K562 (cell line): Measurements from ENCODE around the gene BASP1. TPM values are rescaled to one million over a fixed set of nuclear protein-coding genes. Genes with fewer than 3 reads are reported as not detected.

Experiments
- ATAC-seq: fragments of 200-7000 bp; cut with Tn5 transposase; 3 replicates; pipeline ENCODE4 v1.9.1; 2020; ENCODE audit warnings: moderate library complexity
- BruUV-seq: library from RNA; stranded (reverse); fragments of 400-500 nt; replicated peaks from 2 replicates; lab custom pipeline; 2021; lab: Mats Ljungman, UMichigan
- CTCF ChIA-PET: fragments of 300-600 bp; formaldehyde crosslinking; extraction: SDS; loops from one replicate; lab custom pipeline; 2021; ENCODE audit warnings: low intra/inter-chr PET ratio; lab: Yijun Ruan, JAX
- POLR2A ChIA-PET: fragments of 300-600, 350-650 bp; sonication (Branson Sonifier 250); formaldehyde crosslinking; extraction: SDS; loops from one replicate; lab custom pipeline; 2021; ENCODE audit warnings: antibody characterized with exemption, inconsistent platforms; lab: Yijun Ruan, JAX
- DNase-seq, 4 experiments: peaks; one replicate each; pipeline versions ENCODE4 v3.0.0 to v3.0.0-alpha.2; 2011 to 2018; ENCODE audit warnings: low spot score in 3 of 4, mixed read lengths in 3 of 4; ENCODE audit errors: extremely low read depth in 1 of 4
- FAIRE-seq: peaks from 2 replicates; lab custom pipeline; 2011; peaks lifted over from hg19 to GRCh38; lab: Jason Lieb, UNC
- H2AFZ ChIP-seq: 2 replicates; pipeline ENCODE4 v1.6.0; 2011; ENCODE audit warnings: low read depth, low read length, control low read depth, inconsistent platforms
- H3K27ac ChIP-seq: fragments of 200-600 bp; 3 replicates; pipeline ENCODE4 v1.8.0; 2011; ENCODE audit warnings: low read depth, mild to moderate bottlenecking, control low read depth, inconsistent platforms, low read length, moderate library complexity, mixed read lengths; ENCODE audit errors: extremely low read depth
- H3K27me3 ChIP-seq, 2 experiments: fragments of 300-600 bp in 1 of 2; 2 replicates in 1 of 2; 3 replicates in 1 of 2; pipeline versions ENCODE4 v1.6.0 to v1.8.0; 2011; ENCODE audit warnings: inconsistent platforms in 2 of 2, low read length in 2 of 2, mild to moderate bottlenecking in 1 of 2, mixed read lengths in 1 of 2, moderate library complexity in 1 of 2; ENCODE audit not compliant: control insufficient read depth in 2 of 2, insufficient read depth in 2 of 2
- H3K36me3 ChIP-seq: fragments of 300-600 bp; 3 replicates; pipeline ENCODE4 v1.8.0; 2011; ENCODE audit warnings: mild to moderate bottlenecking, low read length, inconsistent platforms; ENCODE audit not compliant: control insufficient read depth, insufficient read depth
- H3K4me1 ChIP-seq, 2 experiments: fragments of 200-600 bp in 1 of 2; replicated peaks in 1 of 2; 2 replicates in 1 of 2; 3 replicates in 1 of 2; pipeline versions ENCODE4 v1.5.1 to v1.8.0; 2011; ENCODE audit warnings: inconsistent platforms in 2 of 2, low read length in 2 of 2, mild to moderate bottlenecking in 1 of 2, mixed read lengths in 1 of 2, moderate library complexity in 1 of 2; ENCODE audit not compliant: control insufficient read depth in 2 of 2, insufficient read depth in 2 of 2
- H3K4me2 ChIP-seq: 2 replicates; pipeline ENCODE4 v1.6.1; 2011; ENCODE audit warnings: low read length, control low read depth, inconsistent platforms, mixed read lengths; ENCODE audit not compliant: insufficient read depth
- H3K4me3 ChIP-seq: fragments of 200-600 bp; sonication (generic), shearing (Covaris generic); 2 replicates; pipeline ENCODE4 v1.5.1; 2016; ENCODE audit warnings: control low read depth, inconsistent platforms
- H3K79me2 ChIP-seq: fragments of 200-600 bp; 3 replicates; pipeline ENCODE4 v1.8.0; 2011; ENCODE audit warnings: low read length, inconsistent platforms; ENCODE audit not compliant: control insufficient read depth, insufficient read depth
- H3K9ac ChIP-seq, 2 experiments: 2 replicates each; pipeline versions ENCODE4 v1.6.0 to v1.6.1; 2011; ENCODE audit warnings: low read depth in 2 of 2, low read length in 2 of 2, control low read depth in 1 of 2, inconsistent platforms in 1 of 2, mild to moderate bottlenecking in 1 of 2, mixed read lengths in 1 of 2; ENCODE audit not compliant: insufficient read depth in 1 of 2
- H3K9me1 ChIP-seq: one replicate; pipeline ENCODE4 v1.6.0; 2011; ENCODE audit warnings: inconsistent platforms, mild to moderate bottlenecking, low read length, moderate library complexity; ENCODE audit not compliant: control insufficient read depth, insufficient read depth
- H3K9me3 ChIP-seq: replicated peaks from 2 replicates; pipeline ENCODE4 v1.5.1; 2011; ENCODE audit warnings: low read depth, low read length, inconsistent platforms; ENCODE audit not compliant: control insufficient read depth, insufficient read depth
- H4K20me1 ChIP-seq: replicated peaks from 2 replicates; pipeline ENCODE4 v1.6.1; 2011; ENCODE audit warnings: low read length, inconsistent platforms, mixed read lengths; ENCODE audit not compliant: control insufficient read depth, insufficient read depth
- PREB ChIP-seq: sonication (generic); formaldehyde crosslinking; IDR thresholded peaks from 2 replicates; pipeline ENCODE4 v1.8.1; 2023; ENCODE audit warnings: mild to moderate bottlenecking, missing genetic modification reagents
- RREB1 ChIP-seq: fragments of 250-450 bp; sonication (Bioruptor Pico); IDR thresholded peaks from 2 replicates; pipeline ENCODE4 v1.4.0; 2020
- SOX6 ChIP-seq: fragments of 450-650 bp; IDR thresholded peaks from 2 replicates; pipeline ENCODE4 v1.6.1; 2014; ENCODE audit warnings: mild to moderate bottlenecking
- ZNF146 ChIP-seq: IDR thresholded peaks from one replicate; pipeline ENCODE4 v1.6.1; 2018; ENCODE audit warnings: missing compliant biosample characterization; ENCODE audit not compliant: unreplicated experiment
- WGBS: fragments of 100-300 bp; shearing (Covaris generic); methylation state at CpG from one replicate; pipeline ENCODE4 v1.1.6; 2016; ENCODE audit warnings: low coverage, mixed read lengths; ENCODE audit not compliant: insufficient coverage; ENCODE audit errors: missing lambda C conversion rate; 5-methylcytosine and 5-hydroxymethylcytosine counted together
- in situ Hi-C: fragments of 300-500 bp; cut with MboI; formaldehyde crosslinking; loops from 4 replicates; pipeline ENCODE4 v1.15.0; 2018; ENCODE audit warnings: inconsistent platforms, mixed read lengths
- intact Hi-C: fragments of 100-400 bp; cut with micrococcal nuclease; formaldehyde crosslinking; loops from 2 replicates; pipeline ENCODE4 v1.14.2; 2022
- polyA plus RNA-seq, 8 experiments: library from polyadenylated mRNA; depleted of rRNA in 4 of 8; stranded (reverse) in 5 of 8; unstranded in 3 of 8; fragments of >200 nt; fragmentation: Nextera tagmentation in 2 of 8; fragmentation: Illumina TruSeq in 1 of 8; extraction: Ambion mirVana in 2 of 8; extraction: Trizol in 1 of 8; gene quantifications; 2 replicates each; pipeline versions ENCODE4 v1.2.1 to v1.2.3, GENCODE V29; 2011 to 2014; ENCODE audit warnings: inconsistent platforms in 1 of 8, missing spikeins in 1 of 8
- total RNA-seq, 7 experiments: library from RNA; depleted of rRNA in 6 of 7; stranded (reverse); fragments of >200 nt in 6 of 7; fragmentation: Illumina TruSeq in 2 of 7; extraction: Trizol in 2 of 7; gene quantifications; 2 replicates each; pipeline versions ENCODE4 v1.2.1 to v1.2.3, GENCODE V29; 2011 to 2021; ENCODE audit warnings: low replicate concordance in 1 of 7

The BASP1 gene
- total and polyA plus RNA-seq, 9 of the 15 experiments (the other 6 are each of a cell fraction or from before 2014, with no cell fraction given), result 0.22 TPM; not detected in 8

- Histone ChIP-seq H3K9me3 (no peaks in the 10 kb centered on the region), H3K9me1 (no peaks in the 10 kb centered on the region), H3K27ac (no peak overlapping the region), H3K9ac (no peak overlapping the region), H3K36me3 (no peaks in the 10 kb centered on the region), H3K4me2 (no peak overlapping the region), H2AFZ (no peak overlapping the region), H3K27me3 (no peaks in the 10 kb centered on the region), H3K79me2 (no peaks in the 10 kb centered on the region), H3K4me1 (no peaks in the 10 kb centered on the region), H4K20me1 (no peaks in the 10 kb centered on the region; the same call in 1 of the 2 replicates), H3K4me3 (no peak overlapping the region)
- intact Hi-C loops (no loop called here), in situ Hi-C loops (loop anchor here (25.0 kb wide), 1 partner anchor 357 kb away; the partner anchor contains the start of genes TAF11L10, TAF11L7, TAF11L8 and TAF11L9)
- TF ChIP-seq SOX6 (no peak), PREB (CRISPR knock-in tag) (no peak)
- ChIA-PET POLR2A (no interaction called here), CTCF (no interaction called here)
- BruUV-seq, result no TSS peak
- FAIRE-seq, result no peak
- WGBS, result 2% methylated on average over 3 of the region's 3 CpGs
- no peak for ATAC-seq
- no peak for DNase-seq
These were observed 12.8 kb downstream of the BASP1 start for GRCh38 chr5:17230191-17230590.

- intact Hi-C loops (no loop called here), in situ Hi-C loops (loop anchor here (25.0 kb wide), 1 partner anchor 356 kb away; the partner anchor contains the start of genes TAF11L10, TAF11L7, TAF11L8 and TAF11L9)
- Histone ChIP-seq H3K4me1 (no peaks in the 10 kb centered on the region), H3K36me3 (no peaks in the 10 kb centered on the region), H3K9me1 (no peaks in the 10 kb centered on the region), H3K79me2 (no peaks in the 10 kb centered on the region), H2AFZ (no peak overlapping the region), H4K20me1 (no peaks in the 10 kb centered on the region; the same call in 1 of the 2 replicates), H3K27ac (no peak overlapping the region), H3K9me3 (no peaks in the 10 kb centered on the region), H3K9ac (no peak overlapping the region), H3K4me3 (no peak overlapping the region), H3K4me2 (no peak overlapping the region), H3K27me3 (no peaks in the 10 kb centered on the region)
- 1% methylated on average over 10 of the region's 10 CpGs for WGBS
- no TSS peak for BruUV-seq
- ChIA-PET CTCF (no interaction called here), POLR2A (interaction anchor here (0.8 kb wide), 1 partner anchor 11 kb away, joined by 3 read pairs; no protein-coding TSS in a partner anchor)
- DNase-seq (no peak), ATAC-seq (no peak), FAIRE-seq (no peak)
- TF ChIP-seq ZNF146 (CRISPR knock-in tag) (no peak), RREB1 (no peak)
These were observed 13.5 kb downstream of the BASP1 start for GRCh38 chr5:17230808-17231525.
